Astrocyte (in vitro differentiated cells and primary cell): ENCODE results near the gene HCRTR1.

ENCODE experiments used
- EZH2 ChIP-seq: IDR thresholded peaks from 2 replicates; pipeline ENCODE4 v1.6.1; 2012; ENCODE audit warnings: mild to moderate bottlenecking, low read length, inconsistent platforms; ENCODE audit not compliant: insufficient read depth
- TF ChIP-seq, protein P1 (sequence below): IDR thresholded peaks from 2 replicates; pipeline ENCODE4 v1.5.1; 2011; ENCODE audit warnings: low read depth, mild to moderate bottlenecking, inconsistent platforms, low read length, moderate library complexity; ENCODE audit not compliant: insufficient read depth

DNA sequence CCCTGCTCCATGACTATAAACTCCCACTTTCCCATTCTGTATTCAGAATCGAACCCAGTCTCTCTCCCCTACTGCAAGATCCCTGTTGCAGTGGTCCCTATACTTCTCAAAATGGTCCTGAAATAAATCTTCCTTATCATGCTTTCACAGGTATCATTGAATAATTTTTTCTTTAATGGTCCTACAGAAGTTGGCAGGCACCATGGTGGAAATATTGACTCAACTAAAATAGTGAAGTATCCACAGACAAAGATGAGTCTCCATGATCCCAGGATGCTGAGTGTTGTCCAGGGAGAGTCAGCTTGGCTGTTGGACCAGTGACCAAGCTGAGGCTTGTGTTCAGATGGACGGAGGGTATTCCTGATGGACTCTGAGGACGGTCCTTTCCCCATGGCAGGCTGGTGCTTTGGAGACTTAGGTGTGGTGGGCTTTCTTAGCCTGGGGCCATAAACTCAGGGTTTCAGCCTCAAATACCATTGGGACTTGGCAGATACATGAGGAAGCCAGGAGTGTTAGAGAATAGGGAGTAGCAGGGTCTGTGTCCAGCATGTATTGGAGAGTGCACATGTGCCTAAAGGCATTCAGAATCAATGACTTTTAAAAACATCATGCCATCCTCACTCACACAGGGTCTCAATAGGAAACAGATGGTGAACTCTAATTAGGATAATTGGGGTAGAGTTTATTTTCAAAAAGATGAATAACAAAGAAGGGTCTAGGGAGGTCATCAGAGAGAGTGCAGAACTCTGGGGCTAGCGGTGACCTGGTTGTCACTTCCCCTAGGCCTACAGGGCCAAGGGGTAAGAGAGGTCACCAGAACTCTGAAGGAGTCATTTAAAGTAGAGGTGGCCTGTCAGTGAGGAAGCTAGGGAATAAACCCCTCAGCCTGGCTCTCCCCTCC is 21.4 kb upstream of the HCRTR1 start:
- TF ChIP-seq, protein P1, sequence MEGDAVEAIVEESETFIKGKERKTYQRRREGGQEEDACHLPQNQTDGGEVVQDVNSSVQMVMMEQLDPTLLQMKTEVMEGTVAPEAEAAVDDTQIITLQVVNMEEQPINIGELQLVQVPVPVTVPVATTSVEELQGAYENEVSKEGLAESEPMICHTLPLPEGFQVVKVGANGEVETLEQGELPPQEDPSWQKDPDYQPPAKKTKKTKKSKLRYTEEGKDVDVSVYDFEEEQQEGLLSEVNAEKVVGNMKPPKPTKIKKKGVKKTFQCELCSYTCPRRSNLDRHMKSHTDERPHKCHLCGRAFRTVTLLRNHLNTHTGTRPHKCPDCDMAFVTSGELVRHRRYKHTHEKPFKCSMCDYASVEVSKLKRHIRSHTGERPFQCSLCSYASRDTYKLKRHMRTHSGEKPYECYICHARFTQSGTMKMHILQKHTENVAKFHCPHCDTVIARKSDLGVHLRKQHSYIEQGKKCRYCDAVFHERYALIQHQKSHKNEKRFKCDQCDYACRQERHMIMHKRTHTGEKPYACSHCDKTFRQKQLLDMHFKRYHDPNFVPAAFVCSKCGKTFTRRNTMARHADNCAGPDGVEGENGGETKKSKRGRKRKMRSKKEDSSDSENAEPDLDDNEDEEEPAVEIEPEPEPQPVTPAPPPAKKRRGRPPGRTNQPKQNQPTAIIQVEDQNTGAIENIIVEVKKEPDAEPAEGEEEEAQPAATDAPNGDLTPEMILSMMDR: no peak
- TF ChIP-seq EZH2: no peak
